Measurements from ENCODE around the gene HRH3. TPM values are rescaled to one million over a fixed set of nuclear protein-coding genes. Genes with fewer than 3 reads are reported as not detected.

Gene HRH3
- polyA plus RNA-seq, 3 donors: not detected

- H3K27ac Mint-ChIP-seq: peak overlapping the region in 1 of 7 donors; percentile 6
- H3K9me3 ChIP-seq (replicated peaks in 1 of 2; ENCODE audit: control insufficient read depth in 1 of 2, insufficient read depth in 1 of 2, low read length in 2 of 2): peaks cover 0 to 2% of the 10 kb centered on the region in 2 donors
- peaks cover 0 to 1% (median 0%) of the 10 kb centered on the region in 3 donors for H3K27me3 Mint-ChIP-seq (ENCODE audit: low read depth in 3 of 3)
- intact Hi-C loops (cut with micrococcal nuclease): no loop called here
- H3K36me3 ChIP-seq (replicated peaks in 1 of 2; ENCODE audit: control insufficient read depth in 1 of 2, insufficient read depth in 2 of 2, low read length in 2 of 2): peaks cover 85 to 95% of the 10 kb centered on the region in 2 donors
- H4K20me1 ChIP-seq (ENCODE audit: insufficient read depth, low read length): peaks cover 34% of the 10 kb centered on the region
- H3K27me3 ChIP-seq (ENCODE audit: control insufficient read depth in 2 of 2, insufficient read depth in 2 of 2, low read length in 2 of 2): no peaks in the 10 kb centered on the region
- no peaks in the 10 kb centered on the region for H3K4me1 ChIP-seq (ENCODE audit: control insufficient read depth in 1 of 2, insufficient read depth in 2 of 2, low read length in 2 of 2)
- H3K4me3 ChIP-seq (replicated peaks in 1 of 3; ENCODE audit: low read depth in 2 of 3, low read length in 3 of 3): no peak overlapping the region
- H3K9me3 Mint-ChIP-seq: peaks cover 0 to 7% (median 5%) of the 10 kb centered on the region in 7 donors
- TF ChIP-seq CTCF (IDR thresholded peaks at IDR 0.05): no peak
- H3K36me3 Mint-ChIP-seq: peaks cover 77 to 96% of the 10 kb centered on the region in 2 donors
- H3K9ac ChIP-seq (ENCODE audit: insufficient read depth, low read length, poor library complexity, severe bottlenecking): no peak overlapping the region
- 99% methylated on average over 8 of the region's 14 CpGs for WGBS (ENCODE audit: insufficient coverage)
- H3K4me2 ChIP-seq (replicated peaks; ENCODE audit: extremely low read depth, low read length, poor library complexity, severe bottlenecking): no peak overlapping the region
- no peak for DNase-seq
- no peak overlapping the region for H3K27ac ChIP-seq (ENCODE audit: low read depth in 1 of 2, low read length in 2 of 2)
- H3K4me1 Mint-ChIP-seq: no peaks in the 10 kb centered on the region
- no peak overlapping the region for H2AFZ ChIP-seq (ENCODE audit: insufficient read depth, low read depth, low read length, poor library complexity, severe bottlenecking)
- no peaks in the 10 kb centered on the region for H3K79me2 ChIP-seq (ENCODE audit: insufficient read depth, low read length)
- H3K4me3 Mint-ChIP-seq: no peak overlapping the region
These were observed 43.3 kb upstream of the HRH3 start for GRCh38 chr20:62263396-62263795.

GRCh38 chr20:62262064-62262463 lies 42.0 kb upstream of the HRH3 start:
- Histone ChIP-seq H4K20me1 (ENCODE audit: insufficient read depth, low read length) (peaks cover 42% of the 10 kb centered on the region), H3K27ac (ENCODE audit: low read depth in 1 of 2, low read length in 2 of 2) (no peak overlapping the region), H2AFZ (ENCODE audit: insufficient read depth, low read depth, low read length, poor library complexity, severe bottlenecking) (no peak overlapping the region), H3K79me2 (ENCODE audit: insufficient read depth, low read length) (peaks cover under 1% of the 10 kb centered on the region), H3K9me3 (replicated peaks in 1 of 2; ENCODE audit: control insufficient read depth in 1 of 2, insufficient read depth in 1 of 2, low read length in 2 of 2) (peaks cover 0 to 2% of the 10 kb centered on the region in 2 donors), H3K9ac (ENCODE audit: insufficient read depth, low read length, poor library complexity, severe bottlenecking) (no peak overlapping the region), H3K4me2 (replicated peaks; ENCODE audit: extremely low read depth, low read length, poor library complexity, severe bottlenecking) (no peak overlapping the region), H3K27me3 (ENCODE audit: control insufficient read depth in 2 of 2, insufficient read depth in 2 of 2, low read length in 2 of 2) (no peaks in the 10 kb centered on the region), H3K4me1 (ENCODE audit: control insufficient read depth in 1 of 2, insufficient read depth in 2 of 2, low read length in 2 of 2) (no peaks in the 10 kb centered on the region), H3K36me3 (replicated peaks in 1 of 2; ENCODE audit: control insufficient read depth in 1 of 2, insufficient read depth in 2 of 2, low read length in 2 of 2) (peaks cover 87 to 100% of the 10 kb centered on the region in 2 donors), H3K4me3 (replicated peaks in 1 of 3; ENCODE audit: low read depth in 2 of 3, low read length in 3 of 3) (no peak overlapping the region)
- peaks cover 0 to 2% (median 1%) of the 10 kb centered on the region in 3 donors for H3K27me3 Mint-ChIP-seq (ENCODE audit: low read depth in 3 of 3)
- H3K4me1 Mint-ChIP-seq: no peaks in the 10 kb centered on the region
- no peak for DNase-seq
- WGBS (ENCODE audit: insufficient coverage): over 99% methylated on average over 10 of the region's 10 CpGs
- intact Hi-C loops (cut with micrococcal nuclease): no loop called here
- no peak overlapping the region for H3K4me3 Mint-ChIP-seq
- peaks cover 0 to 7% (median 5%) of the 10 kb centered on the region in 7 donors for H3K9me3 Mint-ChIP-seq
- peaks cover 82 to 98% of the 10 kb centered on the region in 2 donors for H3K36me3 Mint-ChIP-seq
- H3K27ac Mint-ChIP-seq: peak overlapping the region in 1 of 7 donors; percentile 2
- no peak for TF ChIP-seq CTCF (IDR thresholded peaks at IDR 0.05)

Data from CD14-positive monocyte (primary cell).